ENCODE measurements around the gene POLQ.
A peak's percentile ranks its signal among the peaks of the same experiment; 100 is the strongest.
"Not testable (repeated sequence)": the region's sequence is repeated elsewhere in the genome, so short reads cannot be mapped to it uniquely, and the experiment has no call there.

The POLQ gene

GRCh38 chr3:121545574-121546455, at the start of gene POLQ:
Gene POLQ, minus strand, starts transcription at chr3:121545988. Its CDS starts 111 bp downstream, at chr3:121545877.
- DNase-seq (ENCODE audit: low spot score): peak; percentile 97

DNA sequence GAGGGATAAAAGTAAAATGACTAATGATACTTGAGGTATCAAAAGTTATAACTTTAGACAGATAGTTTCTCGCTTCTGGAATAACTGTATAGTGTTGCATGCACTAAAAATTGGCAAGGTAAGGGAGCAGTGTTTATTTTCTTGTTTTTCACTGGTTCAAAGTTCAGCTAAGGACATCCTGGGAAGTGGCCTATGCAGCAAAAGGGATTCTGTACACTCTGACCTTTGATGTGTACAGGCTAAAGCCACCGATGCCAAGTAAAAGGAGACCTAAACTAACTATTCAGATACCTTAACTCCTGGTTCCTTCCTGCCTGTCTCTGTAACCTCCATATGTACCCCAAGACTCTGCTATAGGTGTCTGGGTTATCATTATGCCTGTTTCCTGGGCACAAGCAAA, 49.1 kb upstream of the POLQ start:
- no peak for DNase-seq (ENCODE audit: low spot score)

- DNase-seq (ENCODE audit: low spot score): not testable (repeated sequence)
Observed at GRCh38 chr3:121593806-121594205, 48.0 kb upstream of the POLQ start.

GRCh38 chr3:121592856-121593702, 47.3 kb upstream of the POLQ start, which contains the start of gene FBXO40:
Gene FBXO40, plus strand, starts transcription at chr3:121593379. Its CDS starts 27,197 bp downstream, at chr3:121620576.
- no peak for DNase-seq (ENCODE audit: low spot score)

GRCh38 chr3:121584418-121584817, 38.6 kb upstream of the POLQ start:
- DNase-seq (ENCODE audit: low spot score): no peak

GRCh38 chr3:121581691-121582090, 35.9 kb upstream of the POLQ start:
- DNase-seq (ENCODE audit: low spot score): no peak

GRCh38 chr3:121574449-121574848, 28.7 kb upstream of the POLQ start:
- DNase-seq (ENCODE audit: low spot score): no peak

- DNase-seq (ENCODE audit: low spot score): no peak
Observed at GRCh38 chr3:121567649-121568048, 21.9 kb upstream of the POLQ start, which contains the start of gene ARGFX. Gene ARGFX, plus strand, starts transcription at chr3:121567949. Its CDS starts 2,765 bp downstream, at chr3:121570714.

DNA sequence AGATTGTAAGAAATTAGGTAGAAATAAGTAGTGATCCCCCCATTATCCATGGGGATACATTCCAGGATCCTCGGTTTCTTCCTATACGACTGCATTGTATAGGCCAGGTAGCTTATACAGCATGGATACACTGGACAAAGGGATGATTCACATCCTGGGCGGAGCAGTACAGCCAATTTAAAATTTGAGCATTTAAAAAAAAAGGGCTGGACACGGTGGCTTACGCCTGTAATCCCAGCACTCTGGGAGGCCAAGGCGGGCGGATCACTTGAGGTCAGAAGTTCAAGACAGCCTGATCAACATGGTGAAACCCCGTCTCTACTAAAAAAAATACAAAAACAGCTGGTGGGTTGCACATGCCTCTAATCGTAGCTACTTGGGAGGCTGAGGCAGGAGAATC, 21.0 kb upstream of the POLQ start:
- no peak for DNase-seq (ENCODE audit: low spot score)

GRCh38 chr3:121562148-121562547, 16.4 kb upstream of the POLQ start:
- no peak for DNase-seq (ENCODE audit: low spot score)

DNA sequence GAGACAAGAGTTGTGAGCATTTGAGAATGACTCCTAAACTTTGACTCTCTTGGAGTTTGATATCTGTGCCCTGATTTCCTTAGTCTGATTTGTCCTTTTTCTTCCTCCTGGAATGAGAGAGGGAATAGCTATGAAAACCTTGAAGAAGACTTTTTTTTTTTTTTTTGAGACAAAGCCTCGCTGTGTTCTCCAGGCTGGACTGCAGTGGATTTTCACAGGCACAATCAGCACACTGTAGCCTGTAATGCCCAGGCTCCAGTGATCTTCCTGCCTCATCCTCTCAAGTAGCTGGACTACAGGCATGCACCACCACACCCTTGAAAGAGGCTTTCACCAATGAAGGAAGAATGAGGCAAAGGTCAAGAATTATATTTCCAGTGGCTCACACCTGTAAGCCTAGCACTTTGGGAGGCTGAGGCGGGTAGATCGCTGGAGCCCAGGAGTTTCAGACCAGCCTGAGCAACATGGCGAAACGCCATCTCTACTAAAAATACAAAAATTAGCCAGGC, 11.7 kb upstream of the POLQ start:
- DNase-seq (ENCODE audit: low spot score): no peak

- no peak for DNase-seq (ENCODE audit: low spot score)
Observed at GRCh38 chr3:121552797-121553196, 7.0 kb upstream of the POLQ start.

DNA sequence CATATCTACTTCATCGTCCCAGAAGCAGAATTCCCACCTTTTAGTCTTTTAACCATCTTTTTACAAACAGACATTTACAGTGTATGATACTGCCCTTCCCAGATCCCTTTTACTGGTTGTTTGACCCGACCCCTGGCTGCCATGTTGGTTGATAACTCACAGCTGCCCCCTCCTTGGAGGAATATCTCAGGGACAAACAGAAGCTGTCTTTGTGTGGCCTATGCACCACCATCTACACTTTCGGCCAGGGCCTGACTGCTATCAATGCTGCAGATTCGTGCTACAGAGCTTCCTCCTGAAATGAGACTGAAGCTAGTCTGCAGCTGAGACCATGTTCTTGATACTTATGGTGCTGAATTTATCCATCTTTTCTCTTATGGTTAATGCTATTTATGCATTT, 6.6 kb upstream of the POLQ start:
- no peak for DNase-seq (ENCODE audit: low spot score)

GRCh38 chr3:121545049-121545573, 677 bp downstream of the POLQ start:
- DNase-seq (ENCODE audit: low spot score): peak; percentile 53

DNA sequence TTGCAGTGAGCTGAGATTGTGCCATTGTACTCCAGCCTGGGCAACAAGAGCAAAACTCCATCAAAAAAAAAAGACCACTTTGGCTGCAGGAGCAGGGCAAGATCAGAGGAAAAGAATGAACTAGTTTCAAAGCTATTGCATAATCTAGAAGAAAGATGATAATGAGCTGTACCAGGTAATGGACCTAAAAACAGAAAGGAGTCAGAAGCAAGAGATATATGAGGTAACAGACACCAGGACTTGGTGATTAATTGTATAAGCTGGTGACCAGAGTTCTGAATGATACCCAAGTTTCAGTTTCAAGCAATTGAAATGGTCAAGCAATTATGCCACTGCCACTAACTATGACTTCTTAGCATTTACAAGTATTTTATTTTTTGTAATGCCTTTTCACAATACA, 2.9 kb downstream of the POLQ start:
- DNase-seq (ENCODE audit: low spot score): no peak

DNA sequence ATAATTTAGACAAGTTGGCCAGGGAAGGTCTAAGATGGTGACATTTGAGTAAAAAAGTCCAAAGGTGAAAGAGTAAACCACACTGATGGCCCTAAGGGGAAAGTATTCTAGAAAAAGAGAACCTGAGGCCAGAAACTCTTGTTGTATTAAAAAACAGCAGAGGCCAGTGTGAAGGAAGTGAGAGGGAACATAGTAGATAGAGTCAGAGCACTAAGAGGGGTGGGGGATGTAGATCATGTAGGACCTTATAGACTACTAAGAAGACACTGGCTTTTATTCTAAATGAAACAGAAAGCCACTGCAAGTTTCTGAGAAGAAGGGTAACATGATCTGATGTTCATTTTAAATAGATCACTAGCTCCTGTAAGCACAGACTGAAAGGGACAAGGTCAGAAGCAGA, 14.5 kb downstream of the POLQ start:
- no peak for DNase-seq (ENCODE audit: low spot score)

- peak; percentile 28 for DNase-seq (ENCODE audit: low spot score)
Observed at GRCh38 chr3:121529308-121529707, 16.5 kb downstream of the POLQ start.

- DNase-seq (ENCODE audit: low spot score): no peak
Observed at GRCh38 chr3:121520510-121520909, 25.3 kb downstream of the POLQ start.

DNA sequence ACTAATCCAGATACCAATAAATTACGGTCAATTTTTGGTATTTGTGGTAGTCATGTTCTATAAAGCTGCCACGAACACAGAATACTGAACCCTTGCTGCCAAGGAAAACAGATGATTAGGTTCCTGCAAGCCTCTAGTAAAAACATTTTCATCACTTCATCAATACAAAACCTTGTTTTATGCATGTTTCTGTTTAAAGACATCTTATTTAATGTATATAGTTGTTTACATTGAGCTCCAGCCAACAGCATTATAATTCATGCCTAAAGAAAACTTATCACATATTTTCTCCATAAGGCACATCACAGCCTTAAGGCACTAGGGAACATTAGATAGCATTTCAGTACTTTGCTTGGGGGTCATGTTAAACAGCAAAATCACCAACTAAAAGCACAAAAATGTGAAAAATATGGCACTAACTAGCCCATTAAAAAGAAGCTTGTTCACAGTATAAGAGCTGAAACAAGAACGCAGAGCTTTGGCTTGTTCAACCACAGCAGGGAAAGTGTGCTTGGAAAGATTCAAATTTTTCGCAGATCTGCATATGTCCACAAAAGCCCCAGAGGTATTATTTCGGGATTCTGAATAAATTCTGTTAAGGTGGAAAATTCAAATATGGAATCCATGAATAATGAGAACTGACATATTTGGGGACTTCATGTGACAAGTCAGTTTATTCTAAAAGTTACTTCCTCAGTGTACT, 27.7 kb downstream of the POLQ start:
- DNase-seq (ENCODE audit: low spot score): no peak

GRCh38 chr3:121515862-121516261, 29.9 kb downstream of the POLQ start:
- no peak for DNase-seq (ENCODE audit: low spot score)

- DNase-seq (ENCODE audit: low spot score): no peak
Observed at GRCh38 chr3:121515313-121515712, 30.5 kb downstream of the POLQ start.

- no peak for DNase-seq (ENCODE audit: low spot score)
Observed at GRCh38 chr3:121514496-121514895, 31.3 kb downstream of the POLQ start.

Measured in NAMALWA (cell line).